ENCODE data around the gene BLOC1S5.
A peak's percentile ranks its signal among the peaks of the same experiment; 100 is the strongest.

BLOC1S5 gene

GRCh38 chr6:8014947-8015346 is 49.2 kb downstream of the BLOC1S5 start:
- Histone ChIP-seq H3K9me3 (no peaks in the 10 kb centered on the region), H3K36me3 (no peaks in the 10 kb centered on the region), H3K27me3 (no peaks in the 10 kb centered on the region), H3K4me3 (ENCODE audit: low read depth, low read length) (no peak overlapping the region), H3K4me1 (no peaks in the 10 kb centered on the region)
- DNase-seq = no peak
- TF ChIP-seq CTCF (IDR thresholded peaks at IDR 0.05; ENCODE audit: low read depth, low read length) = no peak

GRCh38 chr6:8013763-8014162 is 50.4 kb downstream of the BLOC1S5 start:
- DNase-seq = no peak
- Histone ChIP-seq H3K4me3 (ENCODE audit: low read depth, low read length) (no peak overlapping the region), H3K27me3 (no peaks in the 10 kb centered on the region), H3K4me1 (no peaks in the 10 kb centered on the region), H3K36me3 (no peaks in the 10 kb centered on the region), H3K9me3 (no peaks in the 10 kb centered on the region)
- no peak for TF ChIP-seq CTCF (IDR thresholded peaks at IDR 0.05; ENCODE audit: low read depth, low read length)

GRCh38 chr6:8006208-8006607 is 58.0 kb downstream of the BLOC1S5 start:
- Histone ChIP-seq H3K4me3 (ENCODE audit: low read depth, low read length) (no peak overlapping the region), H3K4me1 (no peaks in the 10 kb centered on the region), H3K36me3 (no peaks in the 10 kb centered on the region), H3K9me3 (no peaks in the 10 kb centered on the region), H3K27me3 (no peaks in the 10 kb centered on the region)
- TF ChIP-seq CTCF (IDR thresholded peaks at IDR 0.05; ENCODE audit: low read depth, low read length) = peak; percentile 58
- no peak for DNase-seq

- H3K36me3 ChIP-seq = no peaks in the 10 kb centered on the region
- TF ChIP-seq CTCF (IDR thresholded peaks at IDR 0.05; ENCODE audit: low read depth, low read length) = no peak
- DNase-seq = no peak
Measured at GRCh38 chr6:8005136-8005535, 59.1 kb downstream of the BLOC1S5 start.

GRCh38 chr6:8000636-8001035 is 63.6 kb downstream of the BLOC1S5 start:
- TF ChIP-seq CTCF (IDR thresholded peaks at IDR 0.05; ENCODE audit: low read depth, low read length) = no peak
- Histone ChIP-seq H3K4me3 (ENCODE audit: low read depth, low read length) (no peak overlapping the region), H3K9me3 (no peaks in the 10 kb centered on the region), H3K27me3 (no peaks in the 10 kb centered on the region), H3K36me3 (no peaks in the 10 kb centered on the region), H3K4me1 (peaks cover 11% of the 10 kb centered on the region)
- no peak for DNase-seq

More at GRCh38 chr6:8005136-8005535, 59.1 kb downstream of the BLOC1S5 start:
- Histone ChIP-seq H3K9me3 (no peaks in the 10 kb centered on the region), H3K4me3 (ENCODE audit: low read depth, low read length) (no peak overlapping the region), H3K27me3 (no peaks in the 10 kb centered on the region), H3K4me1 (no peaks in the 10 kb centered on the region)

GRCh38 chr6:8000188-8000596 is 64.0 kb downstream of the BLOC1S5 start:
- TF ChIP-seq CTCF (IDR thresholded peaks at IDR 0.05; ENCODE audit: low read depth, low read length) = no peak
- DNase-seq = no peak
- H3K9me3 ChIP-seq = no peaks in the 10 kb centered on the region

More at GRCh38 chr6:8000188-8000596, 64.0 kb downstream of the BLOC1S5 start:
- no peaks in the 10 kb centered on the region for H3K36me3 ChIP-seq
- peaks cover 11% of the 10 kb centered on the region for H3K4me1 ChIP-seq
- no peak overlapping the region for H3K4me3 ChIP-seq (ENCODE audit: low read depth, low read length)
- H3K27me3 ChIP-seq = no peaks in the 10 kb centered on the region
